Heart left ventricle (tissue), 13 donors: Measurements from ENCODE around the gene DNAJC18.
"Not testable (repeated sequence)": the region's sequence is repeated elsewhere in the genome, so short reads cannot be mapped to it uniquely, and the experiment has no call there.

ENCODE experiments used
- POLR2A ChIP-seq, 2 donors: fragments of 450-650 bp; IDR thresholded peaks; one replicate each; pipeline ENCODE4 v1.6.1; 2017; ENCODE audit warnings: antibody characterized with exemption in 2 of 2, mild to moderate bottlenecking in 2 of 2, moderate library complexity in 2 of 2
- TF ChIP-seq, protein P1 (sequence below), 12 donors: fragments of 200-600 bp; sonication (generic) in 4 of 12; IDR thresholded peaks; one replicate each; pipeline versions ENCODE4 v1.5.0 to v1.8.0; 2018 to 2022; ENCODE audit warnings: antibody characterized with exemption in 12 of 12, mild to moderate bottlenecking in 5 of 12
- donor health status: ischemic (EF 13 %, LVEDD 7.1; RV severe dilation, severe dysfunction).
- donor health status: DM: no; HTN: yes; CAD: no.
- donor health status: DM: no; HTN: no; CAD: no.
- donor health status: ischemic (EF 25% LVEDD 6.9; RV normal size, moderate dysfunction).
- donor health status: ischemic (EF 25% LVEDD 5.7; RV mildly dilated, moderate dysfunction).
- donor health status: ischemic (EF 35%, LVEDD 5.7; RV mildly dilated, moderate dysfunction).
- donor health status: nonischemic (EF 11% LVEDD 7.7; RV severe dilation, severe dysfunction).
- donor health status: DM: yes; HTN: yes; CAD: no.
- donor health status: PGD.
- donor health status: ischemic (EF 29% LVEDD 5.4; RV normal size, mild dysfunction).
- donor health status: nonischemic (EF 23%, LVEDD 6.1; RV moderate dilation, normal function).

DNA sequence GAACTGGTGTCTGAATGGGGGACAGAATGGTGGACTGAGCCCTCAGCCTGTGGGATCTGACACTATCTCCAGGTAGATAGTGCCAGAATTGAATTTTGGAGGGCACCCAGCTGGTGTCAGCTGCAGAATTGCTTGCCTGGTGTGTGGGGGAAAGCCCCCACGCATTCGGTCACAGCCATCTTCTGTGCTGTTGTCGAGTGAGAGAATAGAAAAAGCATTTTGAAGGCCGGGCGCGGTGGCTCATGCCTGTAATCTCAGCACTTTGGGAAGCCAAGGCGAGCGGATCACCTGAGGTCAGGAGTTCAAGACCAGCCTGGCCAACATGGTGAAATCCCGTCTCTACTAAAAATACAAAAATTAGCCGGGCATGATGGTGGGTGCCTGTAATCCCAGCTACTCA lies 52.4 kb downstream of the DNAJC18 start:
- TF ChIP-seq, protein P1, sequence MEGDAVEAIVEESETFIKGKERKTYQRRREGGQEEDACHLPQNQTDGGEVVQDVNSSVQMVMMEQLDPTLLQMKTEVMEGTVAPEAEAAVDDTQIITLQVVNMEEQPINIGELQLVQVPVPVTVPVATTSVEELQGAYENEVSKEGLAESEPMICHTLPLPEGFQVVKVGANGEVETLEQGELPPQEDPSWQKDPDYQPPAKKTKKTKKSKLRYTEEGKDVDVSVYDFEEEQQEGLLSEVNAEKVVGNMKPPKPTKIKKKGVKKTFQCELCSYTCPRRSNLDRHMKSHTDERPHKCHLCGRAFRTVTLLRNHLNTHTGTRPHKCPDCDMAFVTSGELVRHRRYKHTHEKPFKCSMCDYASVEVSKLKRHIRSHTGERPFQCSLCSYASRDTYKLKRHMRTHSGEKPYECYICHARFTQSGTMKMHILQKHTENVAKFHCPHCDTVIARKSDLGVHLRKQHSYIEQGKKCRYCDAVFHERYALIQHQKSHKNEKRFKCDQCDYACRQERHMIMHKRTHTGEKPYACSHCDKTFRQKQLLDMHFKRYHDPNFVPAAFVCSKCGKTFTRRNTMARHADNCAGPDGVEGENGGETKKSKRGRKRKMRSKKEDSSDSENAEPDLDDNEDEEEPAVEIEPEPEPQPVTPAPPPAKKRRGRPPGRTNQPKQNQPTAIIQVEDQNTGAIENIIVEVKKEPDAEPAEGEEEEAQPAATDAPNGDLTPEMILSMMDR (IDR thresholded peaks at IDR 0.05) = not testable (repeated sequence)
- TF ChIP-seq POLR2A (IDR thresholded peaks at IDR 0.05) = not testable (repeated sequence)
